LHCN-M2 (cell line): ENCODE data around the gene GAB3. TPM values are rescaled to one million over a fixed set of nuclear protein-coding genes. Genes with fewer than 3 reads are reported as not detected.
"Not testable (repeated sequence)": the region's sequence is repeated elsewhere in the genome, so short reads cannot be mapped to it uniquely, and the experiment has no call there.

Experiments used
- DNase-seq: peaks from one replicate; pipeline ENCODE4 v3.0.0-alpha.2; 2012; ENCODE audit warnings: low read depth
- total RNA-seq: library from RNA; depleted of rRNA; stranded (reverse); fragments of >200 nt; gene quantifications from 2 replicates; pipeline ENCODE4 v1.2.3, GENCODE V29; 2014

The GAB3 gene
- total RNA-seq, 1 experiment from 2014 or later: 12.5 TPM

DNA sequence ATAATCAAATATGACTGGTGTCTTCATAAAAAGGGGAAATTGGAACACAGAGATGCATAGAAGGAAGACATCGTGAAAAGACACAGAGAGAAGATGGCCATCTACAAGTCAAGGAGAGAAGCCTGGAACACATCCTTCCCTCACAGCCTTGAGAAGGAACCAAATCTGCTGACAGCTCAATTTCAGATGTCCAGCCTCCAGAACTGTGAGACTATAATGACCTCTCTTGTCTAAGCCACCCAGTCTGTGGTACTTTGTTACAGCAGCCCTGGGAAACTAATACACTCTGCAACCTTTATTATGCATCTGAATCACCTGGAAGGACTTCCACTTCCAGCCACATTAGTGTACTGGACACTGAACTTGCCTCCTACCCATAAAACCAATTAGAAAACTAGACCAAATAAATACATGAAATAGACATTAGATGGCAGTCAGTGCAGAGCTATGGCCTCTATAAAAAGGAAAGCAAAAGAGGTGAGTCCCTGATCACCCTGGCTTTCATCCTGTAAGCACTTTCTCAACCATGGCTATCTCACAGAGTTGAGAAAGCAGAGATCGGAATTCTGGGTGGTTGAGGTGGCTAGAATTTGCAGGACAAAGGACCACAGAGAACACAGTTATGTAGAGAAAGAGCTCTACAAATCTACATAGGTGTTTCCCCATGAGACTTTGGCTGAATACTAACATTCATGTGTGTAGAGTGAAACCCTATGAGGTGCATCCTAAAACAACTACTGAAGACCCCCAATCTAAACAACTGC lies 25.7 kb downstream of the GAB3 start:
- no peak for DNase-seq

DNA sequence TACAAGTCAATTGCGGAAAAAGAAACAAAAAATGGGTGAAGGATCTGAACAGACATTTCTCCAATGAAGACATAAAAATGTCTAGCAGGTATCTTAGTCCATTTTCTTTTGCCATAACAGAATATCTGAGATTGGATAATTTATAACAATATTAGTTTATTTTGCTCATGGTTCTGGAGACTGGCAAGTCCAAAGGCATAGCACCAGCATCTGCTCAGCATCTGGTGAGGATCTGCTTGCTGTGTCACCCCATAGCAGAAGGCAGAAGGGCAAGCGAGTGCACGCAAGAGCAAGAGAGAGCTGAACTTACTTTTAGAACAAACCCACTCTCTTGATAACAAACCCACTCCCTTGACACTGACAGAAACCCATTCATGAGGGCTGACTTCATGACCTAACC lies 29.7 kb downstream of the GAB3 start:
- DNase-seq: no peak

DNA sequence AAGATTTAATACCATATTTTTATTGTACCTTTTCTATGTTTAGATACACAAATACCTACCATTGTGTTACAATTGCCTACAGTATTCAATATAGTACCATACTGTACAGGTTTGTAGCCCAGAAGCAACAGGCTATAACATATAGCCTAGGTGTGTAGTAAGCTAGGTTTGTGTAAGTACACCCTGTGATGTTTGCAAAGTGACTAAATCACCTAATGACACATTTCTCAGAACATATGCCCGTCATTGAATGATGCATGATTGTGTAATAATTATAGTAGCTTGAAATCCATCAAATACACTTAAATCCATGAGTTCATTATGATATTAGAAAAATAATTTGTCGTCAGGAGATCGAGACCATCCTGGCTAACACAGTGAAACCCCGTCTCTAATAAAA lies 30.8 kb downstream of the GAB3 start:
- DNase-seq: no peak

DNA sequence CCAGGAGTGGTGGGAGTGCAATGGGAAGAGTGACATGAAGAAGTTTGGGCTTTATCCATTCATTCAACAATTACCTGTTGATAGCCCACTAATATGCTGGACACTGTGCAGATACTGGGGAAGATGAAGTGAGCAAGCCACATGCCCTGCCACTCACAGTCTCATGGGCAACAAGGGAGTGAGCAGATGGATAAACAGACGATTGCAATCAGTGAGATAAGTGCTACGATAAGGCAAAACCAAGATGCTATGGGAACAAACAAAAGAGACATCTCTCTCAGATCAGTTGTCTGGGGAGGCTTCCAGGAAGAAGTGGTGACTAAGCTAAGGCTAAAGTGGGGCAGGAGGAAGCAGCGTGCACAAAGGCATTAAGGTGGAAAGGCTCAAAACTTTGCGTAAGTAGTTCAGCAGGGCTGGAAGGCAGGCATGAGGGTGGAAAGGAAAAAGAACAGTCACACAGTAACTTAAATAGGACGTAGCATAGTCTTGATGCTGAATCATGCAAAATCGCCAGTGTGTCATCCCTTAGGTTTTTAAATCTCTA lies 31.7 kb downstream of the GAB3 start:
- peak; percentile 59 for DNase-seq

DNA sequence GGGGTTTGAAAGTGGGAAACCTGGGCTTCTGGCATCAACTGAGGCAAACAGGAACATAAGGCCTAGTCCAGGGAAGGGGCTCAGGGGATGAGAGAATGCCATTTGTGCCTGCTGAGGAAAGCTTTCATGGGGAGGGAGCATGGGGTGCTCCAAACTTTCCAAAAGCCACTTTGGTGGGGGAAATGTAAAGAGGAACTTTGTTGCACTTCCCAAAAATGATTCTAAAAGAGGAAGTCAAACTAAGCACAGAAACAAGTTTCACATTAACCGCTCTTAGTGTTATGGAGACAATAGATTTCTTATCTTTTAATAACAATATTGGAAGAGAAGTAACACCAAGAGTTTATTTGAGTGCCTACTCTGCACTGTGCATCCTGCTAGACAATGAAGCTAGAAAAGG lies 32.3 kb downstream of the GAB3 start:
- DNase-seq: no peak

DNA sequence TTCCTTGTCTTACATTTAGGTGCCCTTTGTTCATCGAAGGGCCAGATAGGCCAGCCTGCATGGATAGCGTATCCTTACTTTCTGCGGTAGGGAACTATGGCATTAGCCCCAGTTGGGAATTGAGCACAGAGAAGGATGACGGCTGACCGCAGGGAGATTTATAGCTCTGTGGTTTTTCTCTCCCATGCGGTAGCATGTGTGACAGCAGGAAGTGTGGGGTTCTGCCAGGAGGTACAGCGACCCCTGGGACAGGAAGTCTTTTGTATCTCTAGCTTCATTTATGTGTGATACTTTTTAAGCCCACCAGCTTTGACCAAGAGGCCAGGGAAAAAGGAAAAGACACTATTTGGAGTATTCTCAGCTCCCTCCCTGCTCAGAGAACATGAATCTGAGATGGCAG lies 33.1 kb downstream of the GAB3 start:
- peak; percentile 77 for DNase-seq

DNA sequence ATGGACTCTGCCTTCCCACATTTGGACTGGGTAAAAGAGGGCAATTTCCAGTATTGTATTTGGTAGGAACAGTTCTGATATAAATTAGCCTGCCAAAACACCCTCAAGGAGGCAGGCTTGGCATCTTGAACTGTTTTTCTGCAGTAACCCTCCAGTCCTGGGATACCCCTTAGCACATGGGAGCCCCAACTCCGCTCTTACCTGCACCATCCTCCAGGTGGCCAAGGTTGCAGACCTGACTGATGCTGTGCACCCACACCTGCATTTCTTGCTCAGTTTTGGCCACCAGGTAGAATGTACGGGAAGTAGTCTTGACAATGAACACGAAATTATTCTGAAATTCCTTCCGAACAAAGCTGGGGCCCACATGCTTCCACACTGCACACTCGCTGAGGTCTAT lies 35.1 kb downstream of the GAB3 start:
- DNase-seq: no peak

DNA sequence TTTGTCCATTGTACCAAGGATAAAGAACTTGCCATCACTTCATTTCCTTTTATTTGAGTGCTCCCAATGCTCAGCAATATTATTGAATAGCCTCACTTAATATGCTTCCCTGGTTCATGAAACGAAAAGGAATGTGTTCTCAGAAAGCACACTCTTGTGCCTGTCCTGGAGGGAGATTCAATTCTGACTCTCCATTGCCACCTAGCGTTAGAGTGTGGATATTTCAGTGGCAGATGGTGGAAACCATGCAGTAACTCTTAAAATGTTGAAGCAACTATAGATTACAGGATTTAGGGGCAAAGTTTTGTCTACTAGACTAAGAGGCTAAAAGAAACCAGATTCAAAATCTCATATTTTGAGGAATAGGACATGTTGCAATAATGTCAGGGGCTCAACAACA lies 36.0 kb downstream of the GAB3 start:
- DNase-seq: no peak

DNA sequence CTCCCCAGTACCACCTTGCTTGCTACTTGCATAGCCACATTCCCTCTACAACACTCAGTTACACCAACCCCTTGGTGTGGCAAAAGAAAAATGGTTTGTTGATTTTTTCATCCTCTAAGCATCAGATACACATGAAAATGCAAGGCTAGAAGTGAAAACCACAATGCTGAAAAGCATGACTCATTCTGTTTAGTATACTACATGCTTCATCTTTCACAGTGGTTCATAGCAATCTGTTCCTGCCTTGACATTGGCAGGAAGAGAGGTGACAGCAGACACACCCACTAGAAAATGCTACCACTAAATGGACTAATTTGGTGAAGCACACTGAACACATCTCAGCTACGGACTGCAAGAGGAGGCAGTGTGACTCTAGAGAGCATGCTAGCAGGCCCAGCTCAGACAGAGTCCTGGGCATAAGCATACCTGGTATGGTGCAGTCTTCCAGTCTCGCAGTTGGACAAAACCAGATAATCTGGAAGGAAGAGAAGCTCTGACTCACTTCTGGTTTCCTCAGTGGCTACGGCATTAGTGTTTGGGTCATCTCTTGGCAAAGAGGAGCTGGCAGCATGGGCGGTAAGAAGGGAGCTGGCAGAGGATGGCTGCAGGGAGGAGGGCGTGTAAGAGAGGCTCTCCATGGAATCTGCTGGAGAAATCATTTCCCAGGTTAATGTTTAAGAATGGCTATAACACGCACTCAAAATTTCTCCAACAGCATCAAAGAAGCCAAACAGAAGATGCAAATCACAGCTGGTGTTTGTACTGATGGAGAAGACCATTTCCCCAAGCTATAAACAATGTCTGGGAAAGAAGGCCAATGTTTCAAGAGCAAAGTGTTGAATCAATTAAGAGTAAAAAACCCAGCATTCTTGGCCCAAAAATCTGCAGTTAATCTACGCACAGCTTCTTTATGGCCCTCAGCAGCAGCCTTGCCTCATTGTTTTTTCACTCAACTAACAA lies 37.8 kb downstream of the GAB3 start:
- peak; percentile 76 for DNase-seq

DNA sequence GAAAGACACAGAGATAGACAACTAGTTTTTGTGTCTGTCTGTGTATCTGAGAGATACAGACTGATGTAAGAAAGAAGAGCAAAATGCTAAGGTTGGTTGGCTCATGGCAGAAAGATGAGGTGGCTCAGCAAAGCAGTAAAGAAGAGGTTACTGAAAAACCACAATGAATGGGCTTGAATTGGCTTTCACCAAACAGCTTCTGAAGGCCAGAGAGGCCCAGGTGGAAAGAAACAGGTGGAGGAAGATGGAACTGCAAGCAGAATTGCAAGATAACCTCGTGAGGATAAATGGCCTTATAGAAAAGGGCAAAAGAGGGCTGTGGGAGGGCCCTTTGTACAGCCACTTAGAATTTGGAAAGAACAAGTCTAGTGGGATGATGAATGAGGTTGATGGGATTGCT lies 39.6 kb downstream of the GAB3 start:
- DNase-seq: no peak

DNA sequence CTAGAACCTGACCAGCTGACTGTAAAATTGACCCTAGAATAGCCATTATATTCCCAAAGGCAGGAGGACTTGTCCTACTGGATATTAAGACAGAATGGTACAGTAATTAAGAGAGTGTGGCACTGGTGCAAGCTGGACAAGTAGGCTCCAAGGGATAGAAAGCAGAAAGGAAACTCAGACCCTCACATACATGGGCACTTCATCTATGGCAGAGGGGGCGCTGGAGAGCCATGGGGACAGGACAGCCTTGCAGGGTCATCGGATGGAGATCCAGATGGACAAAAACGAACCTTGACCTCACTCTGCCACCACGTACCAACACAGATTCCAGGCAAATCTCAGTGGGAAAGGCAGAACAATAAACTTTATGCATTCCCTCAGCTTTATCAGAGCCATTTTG lies 40.6 kb downstream of the GAB3 start:
- no peak for DNase-seq

DNA sequence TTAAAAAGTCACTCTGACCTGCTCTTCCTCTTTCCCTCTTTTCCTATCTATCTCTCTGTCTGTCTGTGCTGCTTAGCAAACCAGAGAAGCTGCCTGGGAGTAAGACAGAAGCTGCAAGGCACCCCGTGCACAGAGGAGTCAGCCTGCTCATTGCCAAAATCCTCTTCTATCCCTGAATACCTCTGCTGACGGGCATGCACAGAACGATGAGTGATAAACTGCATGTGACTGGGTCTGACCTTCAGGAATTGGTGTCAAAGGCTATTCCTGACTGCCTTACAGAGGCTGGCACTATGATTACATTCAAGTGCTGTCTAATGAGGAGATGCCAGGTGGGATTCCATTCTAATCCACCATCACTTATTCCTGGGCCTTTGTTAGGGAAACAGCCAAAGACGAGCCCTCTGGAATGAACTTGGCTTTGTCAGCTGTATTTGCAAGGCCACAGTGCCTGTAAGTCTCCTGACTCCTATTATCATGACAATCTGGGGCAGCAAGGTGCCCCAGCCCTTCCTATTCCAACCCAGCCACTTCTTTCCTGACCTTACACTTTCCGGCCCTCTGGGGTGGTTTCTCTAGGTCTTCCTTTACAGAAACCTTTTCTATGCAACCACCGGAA lies 52.1 kb downstream of the GAB3 start:
- no peak for DNase-seq

DNA sequence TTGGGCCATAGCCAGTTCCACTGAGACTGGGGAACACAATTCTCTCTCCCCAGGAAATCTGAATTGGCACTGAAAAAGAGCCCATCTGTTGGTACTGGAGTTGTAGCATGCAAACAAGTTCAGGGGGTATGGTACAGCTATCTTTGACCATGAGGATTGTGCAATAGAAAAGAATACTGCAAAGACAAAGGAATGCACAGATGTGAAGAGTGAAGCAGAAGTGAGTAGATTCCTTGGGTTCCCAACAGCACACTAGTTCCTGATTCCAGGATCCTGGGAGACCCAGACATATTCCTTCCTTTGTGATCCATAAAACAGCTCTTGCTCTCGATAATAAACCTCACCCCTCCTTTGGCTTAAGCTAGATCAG lies 54.2 kb downstream of the GAB3 start:
- DNase-seq: peak; percentile 32

DNA sequence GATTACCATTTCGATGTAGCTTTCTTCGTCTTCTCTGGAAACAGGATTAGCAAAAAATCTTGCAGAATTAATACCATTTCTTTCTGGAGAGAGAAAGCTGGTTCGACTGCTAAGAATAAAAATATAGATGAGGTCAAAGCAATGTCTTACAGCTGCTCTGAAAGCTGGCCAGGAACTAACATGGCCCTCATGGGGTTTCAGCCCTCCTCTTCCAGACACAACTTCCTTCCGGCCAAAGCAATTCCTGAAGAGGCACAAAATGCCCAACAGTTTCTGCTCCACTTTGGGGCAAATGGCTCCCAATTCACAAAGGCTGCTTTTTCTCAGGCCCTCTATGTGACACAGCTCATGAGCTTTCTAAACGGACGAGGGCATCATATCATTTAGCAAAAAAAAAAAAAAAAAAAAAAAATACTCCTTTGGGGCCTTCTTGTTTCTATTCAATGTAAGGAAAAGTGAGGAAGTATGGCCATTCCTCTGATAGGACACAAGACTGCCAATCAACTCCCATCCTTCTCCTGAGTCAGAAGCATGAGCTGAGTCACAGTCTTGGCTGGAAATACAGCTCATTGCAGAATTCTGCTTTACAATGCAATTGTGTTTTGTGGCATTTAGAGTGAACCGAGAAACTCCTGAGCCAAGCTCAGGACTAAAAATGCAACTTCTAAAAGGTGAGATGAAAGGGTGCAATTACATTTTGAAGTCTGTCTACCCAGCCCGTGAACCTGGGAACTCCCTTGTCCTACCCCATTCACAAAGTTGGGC lies 54.8 kb downstream of the GAB3 start:
- peak; percentile 80 for DNase-seq

DNA sequence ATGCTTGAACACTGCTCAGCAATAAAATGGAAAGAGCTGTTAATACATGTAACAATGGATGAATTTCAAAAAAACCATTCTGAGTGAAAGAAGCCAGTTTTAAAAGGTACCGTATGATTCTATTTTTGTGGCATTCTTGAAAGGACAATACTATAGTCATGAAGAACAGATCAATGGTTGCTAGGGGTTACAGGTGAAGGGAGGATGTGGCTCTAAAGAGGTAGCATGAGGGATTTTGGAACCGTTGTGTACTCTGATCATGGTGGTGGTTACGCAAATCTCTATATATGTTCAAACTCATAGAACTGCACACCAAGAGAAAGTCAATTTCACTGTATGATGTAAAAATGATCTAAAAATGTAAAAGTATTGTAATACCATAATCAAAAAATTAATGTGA lies 57.5 kb downstream of the GAB3 start:
- DNase-seq: no peak

DNA sequence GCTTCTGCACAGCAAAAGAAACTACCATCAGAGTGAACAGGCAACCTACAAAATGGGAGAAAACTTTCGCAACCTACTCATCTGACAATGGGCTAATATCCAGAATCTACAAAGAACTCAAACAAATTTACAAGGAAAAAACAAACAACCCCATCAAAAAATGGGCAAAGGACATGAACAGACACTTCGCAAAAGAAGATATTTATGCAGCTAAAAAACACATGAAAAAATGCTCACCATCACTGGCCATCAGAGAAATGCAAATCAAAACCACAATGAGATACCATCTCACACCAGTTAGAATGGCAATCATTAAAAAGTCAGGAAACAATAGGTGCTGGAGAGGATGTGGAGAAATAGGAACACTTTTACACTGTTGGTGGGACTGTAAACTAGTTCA lies 60.4 kb downstream of the GAB3 start:
- DNase-seq: not testable (repeated sequence)

DNA sequence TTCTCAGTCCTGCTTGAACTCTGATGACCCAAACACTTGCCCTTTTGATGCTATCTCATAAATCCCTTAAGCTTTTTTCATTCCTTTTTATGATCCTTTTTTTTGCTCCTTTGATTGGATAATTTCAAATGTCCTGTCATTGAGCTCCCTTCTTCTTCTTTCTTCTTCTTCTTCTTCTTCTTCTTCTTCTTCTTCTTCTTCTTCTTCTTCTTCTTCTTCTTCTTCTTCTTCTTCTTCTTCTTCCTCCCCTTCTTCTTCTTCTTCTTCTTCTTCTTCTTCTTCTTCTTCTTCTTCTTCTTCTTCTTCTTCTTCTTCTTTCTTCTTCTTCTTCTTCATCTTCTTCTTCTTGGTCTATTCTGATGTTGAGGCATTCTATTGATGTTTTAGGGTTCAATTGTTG lies 78.8 kb downstream of the GAB3 start:
- DNase-seq: not testable (repeated sequence)

DNA sequence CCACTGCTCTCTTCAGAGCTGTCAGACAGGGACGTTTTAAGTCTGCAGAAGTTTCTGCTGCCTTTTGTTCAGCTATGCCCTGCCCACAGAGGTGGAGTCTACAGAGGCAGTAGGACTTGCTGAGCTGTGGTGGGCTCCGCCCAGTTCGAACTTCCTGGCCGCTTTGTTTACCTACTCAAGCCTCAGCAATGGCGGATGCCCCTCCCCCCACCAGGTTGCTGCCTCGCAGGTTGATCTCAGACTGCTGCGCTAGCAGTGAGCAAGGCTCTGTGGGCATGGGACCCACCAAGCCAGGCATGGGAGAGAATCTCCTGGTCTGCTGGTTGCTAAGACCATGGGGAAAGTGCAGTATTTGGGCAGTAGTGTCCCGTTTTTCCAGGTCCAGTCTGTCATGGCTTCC lies 80.0 kb downstream of the GAB3 start:
- DNase-seq: not testable (repeated sequence)

DNA sequence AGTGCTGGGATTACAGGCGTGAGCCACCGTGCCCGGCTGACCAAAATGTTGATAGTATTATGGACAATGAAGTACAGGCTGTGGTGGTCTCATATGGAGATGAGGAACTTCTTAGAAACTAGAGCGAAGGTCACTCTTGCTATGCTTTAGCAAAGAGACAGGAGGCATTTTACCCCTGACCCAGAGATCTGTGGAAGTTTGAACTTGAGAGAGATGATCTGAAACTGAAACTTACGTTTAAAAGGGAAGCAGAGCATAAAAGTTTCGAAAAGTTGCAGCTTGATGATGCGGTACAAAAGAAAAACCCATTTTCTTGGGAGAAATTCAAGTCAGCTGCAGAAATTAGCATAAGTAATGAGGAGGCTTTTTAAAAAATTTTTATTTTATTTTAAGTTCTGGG lies 89.0 kb downstream of the GAB3 start:
- no peak for DNase-seq

DNA sequence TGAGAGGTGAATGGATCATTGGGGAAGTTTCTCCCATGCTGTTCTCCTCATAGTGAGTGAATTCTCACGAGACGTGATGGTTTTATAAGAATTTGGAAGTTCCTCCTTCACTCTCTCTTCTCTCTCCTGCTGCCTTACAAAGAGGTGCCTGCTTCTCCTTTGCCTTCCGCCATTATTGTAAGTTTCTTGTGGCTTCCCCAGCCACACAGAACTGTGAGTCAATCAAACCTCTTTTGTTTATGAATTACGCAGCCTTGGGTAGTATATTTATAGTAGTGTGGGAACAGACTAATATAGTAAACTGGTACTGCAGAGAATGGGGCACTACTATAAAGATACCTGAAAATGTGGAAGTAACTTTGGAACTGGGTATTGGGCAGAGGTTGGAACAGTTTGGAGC lies 89.7 kb downstream of the GAB3 start:
- DNase-seq: no peak

DNA sequence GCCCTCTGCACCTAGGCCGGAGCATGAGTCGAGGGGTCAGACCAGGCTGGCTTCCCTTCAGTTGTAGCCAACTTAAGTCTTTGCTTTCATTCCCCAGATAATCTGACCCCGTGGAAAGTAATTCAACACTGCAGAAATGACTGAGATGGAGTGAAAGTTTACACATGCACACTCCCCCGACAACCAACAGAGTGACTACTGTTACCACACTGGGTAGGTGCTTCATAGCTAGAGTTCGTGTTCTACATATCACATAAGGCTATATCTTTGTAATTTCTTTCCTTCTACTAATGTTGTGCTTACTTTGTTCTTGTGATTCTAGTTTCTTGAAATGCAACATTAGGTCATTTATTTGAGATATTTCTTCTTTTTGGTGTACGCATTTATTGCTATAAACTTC lies 90.3 kb downstream of the GAB3 start:
- no peak for DNase-seq
